Activated CD8-positive, alpha-beta T cell treated with anti-CD3 and anti-CD28 coated beads, Interleukin-2, amount 10 ng/mL, durations not matched to agents 7 days and 5 days (primary cell): Measurements from ENCODE around the gene SPSB1. TPM values are rescaled to one million over a fixed set of nuclear protein-coding genes. Genes with fewer than 3 reads are reported as not detected.
"Not testable (repeated sequence)": the region's sequence is repeated elsewhere in the genome, so short reads cannot be mapped to it uniquely, and the experiment has no call there.

Source experiments
- ATAC-seq: fragments of 150-1000 bp; cut with Tn5 transposase; one replicate; pipeline ENCODE4 v1.10.0; 2021; ENCODE audit warnings: moderate library complexity
- CTCF ChIA-PET: fragments of 350-600 bp; sonication (Branson Sonifier 250); formaldehyde crosslinking; loops from one replicate; lab custom pipeline; 2021; ENCODE audit warnings: antibody characterized with exemption; lab: Charles Lee
- POLR2A ChIA-PET: fragments of 350-600 bp; sonication (Branson Sonifier 250); formaldehyde crosslinking; loops from one replicate; lab custom pipeline; 2021; ENCODE audit warnings: antibody characterized with exemption; lab: Charles Lee
- DNase-seq: peaks from one replicate; pipeline ENCODE4 v3.0.0-alpha.2; 2020
- H3K27ac Mint-ChIP-seq: one replicate; pipeline ENCODE4 v1.8.0; 2021; ENCODE audit warnings: mild to moderate bottlenecking, mixed read lengths
- H3K27me3 Mint-ChIP-seq: one replicate; pipeline ENCODE4 v1.8.0; 2021; ENCODE audit warnings: low read depth, mixed read lengths
- H3K36me3 Mint-ChIP-seq: one replicate; pipeline ENCODE4 v1.8.0; 2021; ENCODE audit warnings: low read depth, mixed read lengths
- H3K4me1 Mint-ChIP-seq: one replicate; pipeline ENCODE4 v1.8.0; 2021; ENCODE audit warnings: low read depth, mixed read lengths
- H3K4me3 Mint-ChIP-seq: one replicate; pipeline ENCODE4 v1.8.0; 2021; ENCODE audit warnings: mild to moderate bottlenecking, mixed read lengths
- H3K9me3 Mint-ChIP-seq: one replicate; pipeline ENCODE4 v1.8.0; 2022; ENCODE audit warnings: mixed read lengths; ENCODE audit not compliant: insufficient read depth
- total RNA-seq, 2 experiments: library from RNA; stranded (reverse); gene quantifications; one replicate each; pipeline ENCODE4 v1.2.3, GENCODE V29; 2021

The SPSB1 gene
- total RNA-seq, 2 experiments from 2014 or later = 1.1 TPM

- H3K36me3 Mint-ChIP-seq = no peaks in the 10 kb centered on the region
- no peak overlapping the region for H3K27ac Mint-ChIP-seq
- CTCF ChIA-PET = interaction anchor here (0.6 to 0.9 kb wide), 2 partner anchors 161 to 162 kb away, joined by 3 to 4 read pairs; no protein-coding TSS in a partner anchor
- H3K4me3 Mint-ChIP-seq = no peak overlapping the region
- no peaks in the 10 kb centered on the region for H3K9me3 Mint-ChIP-seq
- H3K4me1 Mint-ChIP-seq = no peaks in the 10 kb centered on the region
- no peak for DNase-seq
- peaks cover 11% of the 10 kb centered on the region for H3K27me3 Mint-ChIP-seq
- POLR2A ChIA-PET = no interaction called here
- ATAC-seq = no peak
These were observed 1.7 kb downstream of the SPSB1 start for GRCh38 chr1:9294405-9294773.

GRCh38 chr1:9294910-9295636 lies 2.4 kb downstream of the SPSB1 start:
- ChIA-PET CTCF (interaction anchor here (0.6 to 0.9 kb wide), 2 partner anchors 160 to 161 kb away, joined by 3 to 4 read pairs; no protein-coding TSS in a partner anchor), POLR2A (interaction anchor here (0.6 kb wide), 1 partner anchor 113 kb away, joined by 3 read pairs; no protein-coding TSS in a partner anchor)
- DNase-seq = peak; percentile 40
- no peaks in the 10 kb centered on the region for H3K36me3 Mint-ChIP-seq
- H3K27ac Mint-ChIP-seq = no peak overlapping the region
- no peaks in the 10 kb centered on the region for H3K9me3 Mint-ChIP-seq
- H3K4me1 Mint-ChIP-seq = no peaks in the 10 kb centered on the region
- peak; percentile 24 for ATAC-seq
- peaks cover 11% of the 10 kb centered on the region for H3K27me3 Mint-ChIP-seq
- no peak overlapping the region for H3K4me3 Mint-ChIP-seq

DNA sequence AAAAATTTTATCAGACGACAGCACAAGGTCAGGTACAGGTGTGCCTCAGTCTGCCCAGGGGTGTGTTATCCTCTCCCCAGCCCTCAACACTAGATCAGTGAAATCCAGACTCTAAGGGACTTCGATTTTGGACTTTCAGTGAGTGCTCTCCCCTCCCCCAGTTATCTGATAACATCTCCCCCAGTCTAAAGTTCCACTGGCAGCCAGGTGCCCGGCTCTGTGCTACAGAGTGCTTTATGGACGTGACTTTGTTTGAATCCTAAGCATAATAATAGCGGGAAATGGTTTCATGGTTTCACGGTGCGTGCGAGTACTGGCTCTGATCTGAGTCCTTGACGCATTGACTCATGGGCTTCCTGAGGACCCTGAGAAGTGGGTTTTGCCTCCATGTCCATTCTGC lies 3.2 kb downstream of the SPSB1 start:
- Mint-ChIP-seq H3K4me3 (no peak overlapping the region), H3K9me3 (no peaks in the 10 kb centered on the region), H3K27ac (no peak overlapping the region), H3K27me3 (peaks cover 11% of the 10 kb centered on the region), H3K36me3 (no peaks in the 10 kb centered on the region), H3K4me1 (peaks cover 6% of the 10 kb centered on the region)
- ChIA-PET POLR2A (no interaction called here), CTCF (interaction anchor here (0.6 kb wide), 1 partner anchor 76 kb away, joined by 3 read pairs; no protein-coding TSS in a partner anchor)
- ATAC-seq (no peak), DNase-seq (no peak)

GRCh38 chr1:9296850-9297249 lies 4.2 kb downstream of the SPSB1 start:
- Mint-ChIP-seq H3K36me3 (no peaks in the 10 kb centered on the region), H3K9me3 (no peaks in the 10 kb centered on the region), H3K27me3 (peaks cover 6% of the 10 kb centered on the region), H3K4me3 (no peak overlapping the region), H3K27ac (no peak overlapping the region), H3K4me1 (peaks cover 7% of the 10 kb centered on the region)
- DNase-seq (no peak), ATAC-seq (no peak)
- POLR2A ChIA-PET = no interaction called here
- CTCF ChIA-PET = interaction anchor here (1.4 to 1.7 kb wide), 2 partner anchors 8 to 194 kb away, joined by 5 read pairs; no protein-coding TSS in a partner anchor

DNA sequence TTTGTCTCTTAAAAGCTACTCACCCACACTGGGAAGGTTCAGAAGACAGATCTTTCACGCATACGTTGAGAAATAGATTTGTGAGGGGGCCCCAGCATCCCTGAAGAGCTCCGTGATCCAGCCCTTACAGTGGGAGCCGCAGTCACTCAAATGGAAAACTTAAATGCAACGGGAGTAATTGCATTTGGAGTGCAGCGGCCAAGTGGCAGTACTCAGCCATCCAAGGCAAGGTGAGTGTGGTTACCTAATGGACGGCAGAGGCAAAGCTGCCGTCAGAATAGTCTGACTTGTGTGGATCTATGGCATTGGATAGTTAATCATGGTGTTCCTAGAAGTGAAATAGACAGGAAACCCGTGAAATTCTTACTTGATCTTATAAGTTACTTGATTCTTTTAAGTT lies 5.1 kb downstream of the SPSB1 start:
- ChIA-PET POLR2A (no interaction called here), CTCF (interaction anchor here (1.4 to 1.7 kb wide), 2 partner anchors 9 to 193 kb away, joined by 5 read pairs; no protein-coding TSS in a partner anchor)
- H3K4me3 Mint-ChIP-seq = no peak overlapping the region
- H3K27me3 Mint-ChIP-seq = peaks cover 6% of the 10 kb centered on the region
- H3K27ac Mint-ChIP-seq = no peak overlapping the region
- peaks cover 7% of the 10 kb centered on the region for H3K4me1 Mint-ChIP-seq
- no peaks in the 10 kb centered on the region for H3K36me3 Mint-ChIP-seq
- no peak for ATAC-seq
- DNase-seq = no peak
- no peaks in the 10 kb centered on the region for H3K9me3 Mint-ChIP-seq

DNA sequence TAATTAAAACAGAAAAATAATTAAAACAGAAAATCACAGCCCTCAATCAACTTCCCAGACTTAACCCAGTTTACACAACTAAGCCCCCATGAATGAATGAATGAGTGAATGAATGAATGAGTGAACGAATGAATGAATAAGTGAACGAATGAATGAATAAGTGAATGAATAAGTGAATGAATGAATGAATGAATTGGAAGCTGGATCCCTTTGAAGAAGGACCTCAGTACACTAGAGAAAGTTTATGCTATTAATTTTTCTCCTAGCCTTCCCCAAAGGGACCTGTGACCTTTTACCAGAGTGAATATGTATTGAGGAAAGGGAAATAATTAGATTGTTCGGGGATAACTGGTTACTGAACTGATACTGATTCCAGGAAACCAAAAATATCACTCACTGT lies 5.6 kb downstream of the SPSB1 start:
- ChIA-PET POLR2A (no interaction called here), CTCF (interaction anchor here (1.0 to 1.7 kb wide), 2 partner anchors 9 to 193 kb away, joined by 3 to 5 read pairs; no protein-coding TSS in a partner anchor)
- DNase-seq = no peak
- H3K27me3 Mint-ChIP-seq = peaks cover 6% of the 10 kb centered on the region
- H3K36me3 Mint-ChIP-seq = no peaks in the 10 kb centered on the region
- no peaks in the 10 kb centered on the region for H3K9me3 Mint-ChIP-seq
- no peak overlapping the region for H3K27ac Mint-ChIP-seq
- no peak overlapping the region for H3K4me3 Mint-ChIP-seq
- ATAC-seq = no peak
- H3K4me1 Mint-ChIP-seq = peaks cover 7% of the 10 kb centered on the region

DNA sequence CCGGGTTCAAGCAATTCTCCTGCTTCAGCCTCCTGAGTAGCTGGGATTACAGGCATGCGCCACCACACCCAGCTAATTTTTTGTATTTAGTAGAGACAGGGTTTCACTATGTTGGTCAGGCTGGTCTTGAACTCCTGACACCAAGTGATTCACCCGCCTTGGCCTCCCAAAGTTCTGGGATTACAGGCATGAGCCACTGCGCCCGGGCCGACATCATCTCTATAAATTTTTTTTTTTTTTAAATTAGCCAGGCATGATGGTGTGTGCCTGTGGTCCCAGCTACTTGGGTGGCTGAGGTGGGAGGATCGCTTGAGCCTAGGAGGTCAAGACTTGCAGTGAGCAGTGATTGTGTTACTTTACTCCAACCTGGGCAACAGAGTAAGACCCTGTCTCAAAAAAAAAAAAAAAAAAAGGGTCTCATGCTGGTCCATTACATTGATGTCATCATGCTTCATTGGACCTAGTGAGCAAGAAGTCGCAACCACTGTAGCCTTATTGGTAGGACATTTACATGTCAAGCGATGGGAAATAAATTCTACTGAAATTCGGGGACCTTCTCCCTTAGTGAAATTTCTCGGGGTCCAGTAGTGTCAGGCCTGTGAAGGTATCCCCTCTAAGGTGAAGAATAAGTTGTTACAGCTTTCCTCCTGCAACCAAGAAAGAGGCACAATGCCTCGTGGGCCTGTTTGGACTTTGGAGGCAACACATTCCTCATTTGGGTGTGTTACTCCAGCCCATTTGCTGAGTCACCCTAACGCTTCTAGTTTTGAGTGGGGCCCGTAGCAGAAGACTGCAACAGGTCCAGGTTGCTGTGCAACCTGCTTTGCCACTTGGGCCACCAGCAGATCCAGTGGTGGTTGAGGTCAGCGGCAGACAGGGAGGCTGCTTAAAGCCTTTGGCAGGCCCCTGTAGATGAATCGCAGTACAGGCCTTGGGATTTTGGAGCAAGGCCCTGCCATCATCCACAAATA lies 7.2 kb downstream of the SPSB1 start:
- H3K36me3 Mint-ChIP-seq, DNase-seq, H3K4me3 Mint-ChIP-seq, ATAC-seq, H3K27me3 Mint-ChIP-seq, H3K27ac Mint-ChIP-seq, H3K9me3 Mint-ChIP-seq, POLR2A ChIA-PET, CTCF ChIA-PET, H3K4me1 Mint-ChIP-seq: not testable (repeated sequence)

GRCh38 chr1:9300573-9300972 lies 7.9 kb downstream of the SPSB1 start:
- no peak for DNase-seq
- Mint-ChIP-seq H3K4me1 (peaks cover 7% of the 10 kb centered on the region), H3K27ac (no peak overlapping the region), H3K4me3 (no peak overlapping the region), H3K9me3 (no peaks in the 10 kb centered on the region), H3K27me3 (peaks cover 2% of the 10 kb centered on the region), H3K36me3 (no peaks in the 10 kb centered on the region)
- CTCF ChIA-PET = no interaction called here
- ATAC-seq = no peak
- POLR2A ChIA-PET = no interaction called here

GRCh38 chr1:9302745-9303524 lies 10.2 kb downstream of the SPSB1 start:
- Mint-ChIP-seq H3K27me3 (no peaks in the 10 kb centered on the region), H3K36me3 (no peaks in the 10 kb centered on the region), H3K4me3 (no peak overlapping the region), H3K27ac (no peak overlapping the region), H3K4me1 (peaks cover 7% of the 10 kb centered on the region), H3K9me3 (no peaks in the 10 kb centered on the region)
- ChIA-PET POLR2A (no interaction called here), CTCF (no interaction called here)
- ATAC-seq (no peak), DNase-seq (no peak)

GRCh38 chr1:9303916-9304315 lies 11.2 kb downstream of the SPSB1 start:
- no peak overlapping the region for H3K4me3 Mint-ChIP-seq
- ChIA-PET POLR2A (no interaction called here), CTCF (no interaction called here)
- H3K4me1 Mint-ChIP-seq = peaks cover 7% of the 10 kb centered on the region
- H3K27me3 Mint-ChIP-seq = no peaks in the 10 kb centered on the region
- no peaks in the 10 kb centered on the region for H3K36me3 Mint-ChIP-seq
- H3K27ac Mint-ChIP-seq = no peak overlapping the region
- no peak for ATAC-seq
- DNase-seq = no peak
- no peaks in the 10 kb centered on the region for H3K9me3 Mint-ChIP-seq

GRCh38 chr1:9305216-9305615 lies 12.5 kb downstream of the SPSB1 start:
- no peak overlapping the region for H3K27ac Mint-ChIP-seq
- no peak for DNase-seq
- no peak overlapping the region for H3K4me3 Mint-ChIP-seq
- ChIA-PET CTCF (no interaction called here), POLR2A (no interaction called here)
- H3K36me3 Mint-ChIP-seq = no peaks in the 10 kb centered on the region
- no peak for ATAC-seq
- no peaks in the 10 kb centered on the region for H3K9me3 Mint-ChIP-seq
- no peaks in the 10 kb centered on the region for H3K27me3 Mint-ChIP-seq
- H3K4me1 Mint-ChIP-seq = peaks cover 7% of the 10 kb centered on the region
